IMR-90 (cell line): ENCODE results near the gene CHD9. TPM values are rescaled to one million over a fixed set of nuclear protein-coding genes. Genes with fewer than 3 reads are reported as not detected.

ENCODE experiments used
- ATAC-seq: fragments of 200-7000 bp; cut with Tn5 transposase; 2 replicates; pipeline ENCODE4 v1.9.1; 2020; ENCODE audit warnings: low read depth, mild to moderate bottlenecking, moderate library complexity
- BruUV-seq: library from RNA; stranded (reverse); fragments of 400-500 nt; replicated peaks from 2 replicates; lab custom pipeline; 2021; lab: Mats Ljungman, UMichigan
- CTCF ChIA-PET: fragments of 300-600 bp; formaldehyde crosslinking; extraction: SDS; loops from one replicate; lab custom pipeline; 2021; ENCODE audit warnings: antibody characterized with exemption; lab: Yijun Ruan, JAX
- POLR2A ChIA-PET: fragments of 300-600 bp; sonication (Branson Sonifier 250); formaldehyde crosslinking; loops from one replicate; lab custom pipeline; 2022; ENCODE audit warnings: antibody characterized with exemption; ENCODE audit not compliant: unreplicated experiment; lab: Charles Lee
- DNase-seq: peaks from one replicate; pipeline ENCODE4 v3.0.0; 2013
- H2AFZ ChIP-seq: replicated peaks from 2 replicates; pipeline ENCODE3; 2013; ENCODE audit warnings: low read length, mild to moderate bottlenecking; ENCODE audit not compliant: poor library complexity
- H2AK5ac ChIP-seq: 2 replicates; pipeline ENCODE4 v1.6.1; 2013; ENCODE audit warnings: low read depth, low read length, inconsistent platforms
- H2AK9ac ChIP-seq: replicated peaks from 2 replicates; pipeline ENCODE3; 2013; ENCODE audit warnings: mild to moderate bottlenecking, low read depth, low read length, moderate library complexity; ENCODE audit not compliant: poor library complexity
- H2BK120ac ChIP-seq: 2 replicates; pipeline ENCODE4 v1.6.1; 2013; ENCODE audit warnings: low read depth, low read length, inconsistent platforms
- H2BK15ac ChIP-seq: 3 replicates; pipeline ENCODE4 v1.6.1; 2013; ENCODE audit warnings: low read depth, low read length, inconsistent platforms
- H2BK20ac ChIP-seq: 2 replicates; pipeline ENCODE4 v1.6.1; 2013; ENCODE audit warnings: low read depth, mild to moderate bottlenecking, inconsistent platforms, low read length, moderate library complexity
- H2BK5ac ChIP-seq: 2 replicates; pipeline ENCODE4 v1.6.1; 2013; ENCODE audit warnings: mild to moderate bottlenecking, low read depth, low read length, inconsistent platforms; ENCODE audit not compliant: poor library complexity, severe bottlenecking
- H3K14ac ChIP-seq: replicated peaks from 2 replicates; pipeline ENCODE4 v1.6.1; 2013; ENCODE audit warnings: low read depth, low read length, inconsistent platforms
- H3K18ac ChIP-seq: 2 replicates; pipeline ENCODE4 v1.6.1; 2013; ENCODE audit warnings: low read depth, low read length, control low read depth
- H3K23ac ChIP-seq: 2 replicates; pipeline ENCODE4 v1.6.1; 2013; ENCODE audit warnings: low read depth, low read length, inconsistent platforms
- H3K27ac ChIP-seq: 2 replicates; pipeline ENCODE4 v1.5.1; 2013; ENCODE audit warnings: mild to moderate bottlenecking, control low read depth, low read length; ENCODE audit not compliant: insufficient read depth
- H3K27me3 ChIP-seq: 2 replicates; pipeline ENCODE4 v1.6.1; 2013; ENCODE audit warnings: low read length; ENCODE audit not compliant: control insufficient read depth, insufficient read depth
- H3K36me3 ChIP-seq: 2 replicates; pipeline ENCODE4 v1.6.1; 2013; ENCODE audit warnings: low read length, mixed read lengths; ENCODE audit not compliant: control insufficient read depth, insufficient read depth
- H3K4ac ChIP-seq: 2 replicates; pipeline ENCODE4 v1.6.1; 2013; ENCODE audit warnings: low read depth, low read length, inconsistent platforms
- H3K4me1 ChIP-seq: 2 replicates; pipeline ENCODE4 v1.6.1; 2013; ENCODE audit warnings: low read length, mixed read lengths; ENCODE audit not compliant: control insufficient read depth, insufficient read depth
- H3K4me2 ChIP-seq: 2 replicates; pipeline ENCODE4 v1.6.1; 2013; ENCODE audit warnings: low read depth, mild to moderate bottlenecking, control low read depth, low read length, moderate library complexity
- H3K4me3 ChIP-seq: 2 replicates; pipeline ENCODE4 v1.5.1; 2013; ENCODE audit warnings: low read depth, mild to moderate bottlenecking, control low read depth, low read length, moderate library complexity; ENCODE audit not compliant: insufficient read depth
- H3K56ac ChIP-seq: 2 replicates; pipeline ENCODE4 v1.6.1; 2013; ENCODE audit warnings: low read length, inconsistent platforms; ENCODE audit not compliant: insufficient read depth; ENCODE audit errors: extremely low read depth
- H3K79me1 ChIP-seq, 2 experiments: 2 replicates each; pipeline ENCODE4 v1.6.1; 2013; ENCODE audit warnings: low read length in 2 of 2, inconsistent platforms in 1 of 2, low read depth in 1 of 2
- H3K9ac ChIP-seq: 2 replicates; pipeline ENCODE4 v1.6.1; 2013; ENCODE audit warnings: low read depth, low read length, control low read depth
- H3K9me1 ChIP-seq: 2 replicates; pipeline ENCODE4 v1.6.1; 2013; ENCODE audit warnings: low read length, inconsistent platforms; ENCODE audit not compliant: insufficient read depth
- H3K9me3 ChIP-seq: 2 replicates; pipeline ENCODE4 v1.6.1; 2013; ENCODE audit warnings: low read length; ENCODE audit not compliant: control insufficient read depth, insufficient read depth
- H4K20me1 ChIP-seq: 2 replicates; pipeline ENCODE4 v1.6.1; 2013; ENCODE audit warnings: low read length, inconsistent platforms; ENCODE audit not compliant: insufficient read depth
- H4K5ac ChIP-seq: 2 replicates; pipeline ENCODE4 v1.6.1; 2013; ENCODE audit warnings: mild to moderate bottlenecking, low read depth, low read length, control low read depth
- H4K8ac ChIP-seq, 2 experiments: 2 replicates each; pipeline ENCODE4 v1.6.1; 2013; ENCODE audit warnings: low read depth in 2 of 2, low read length in 2 of 2, control low read depth in 1 of 2, inconsistent platforms in 1 of 2
- H4K91ac ChIP-seq: 2 replicates; pipeline ENCODE4 v1.6.1; 2013; ENCODE audit warnings: low read depth, low read length, inconsistent platforms; ENCODE audit not compliant: insufficient read depth
- BHLHE40 ChIP-seq: fragments of 150-350 bp; IDR thresholded peaks from 2 replicates; pipeline ENCODE4 v1.6.1; 2016; ENCODE audit warnings: mild to moderate bottlenecking, low read depth, low read length
- CEBPB ChIP-seq: IDR thresholded peaks from 2 replicates; pipeline ENCODE4 v1.6.1; 2012; ENCODE audit warnings: low read depth, low read length, improper control_type of control experiment
- CHD1 ChIP-seq: IDR thresholded peaks from 2 replicates; pipeline ENCODE4 v1.6.1; 2012; ENCODE audit warnings: low read depth, low read length, improper control_type of control experiment
- CTCF ChIP-seq: conservative IDR thresholded peaks from 2 replicates; pipeline ENCODE4 v1.5.1; 2012; ENCODE audit warnings: mild to moderate bottlenecking, low read depth, low read length, improper control_type of control experiment
- FOS ChIP-seq: fragments of 150-350 bp; IDR thresholded peaks from 2 replicates; pipeline ENCODE4 v1.6.1; 2016; ENCODE audit warnings: low read depth, low read length
- MAFK ChIP-seq: IDR thresholded peaks from 2 replicates; pipeline ENCODE4 v1.6.1; 2012; ENCODE audit warnings: low read depth, low read length, improper control_type of control experiment
- MAZ ChIP-seq: IDR thresholded peaks from 2 replicates; pipeline ENCODE4 v1.6.1; 2012; ENCODE audit warnings: low read depth, mild to moderate bottlenecking, low read length, improper control_type of control experiment, moderate library complexity, borderline replicate concordance
- MXI1 ChIP-seq: IDR thresholded peaks from 2 replicates; pipeline ENCODE4 v1.6.1; 2012; ENCODE audit warnings: low read depth, mild to moderate bottlenecking, low read length, moderate library complexity, borderline replicate concordance
- NFE2L2 ChIP-seq: fragments of 150-350 bp; IDR thresholded peaks from 2 replicates; pipeline ENCODE4 v1.6.1; 2016; ENCODE audit warnings: low read depth, mild to moderate bottlenecking, low read length
- POLR2A ChIP-seq: IDR thresholded peaks from 2 replicates; pipeline ENCODE4 v1.6.1; 2012; ENCODE audit warnings: mild to moderate bottlenecking, low read depth, low read length
- RAD21 ChIP-seq: IDR thresholded peaks from 2 replicates; pipeline ENCODE4 v1.6.1; 2012; ENCODE audit warnings: low read length, improper control_type of control experiment
- RCOR1 ChIP-seq: IDR thresholded peaks from 2 replicates; pipeline ENCODE4 v1.6.1; 2012; ENCODE audit warnings: mild to moderate bottlenecking, low read length, improper control_type of control experiment; ENCODE audit not compliant: insufficient replicate concordance
- RFX5 ChIP-seq: IDR thresholded peaks from 2 replicates; pipeline ENCODE4 v1.8.0; 2012; ENCODE audit warnings: low read depth, mild to moderate bottlenecking, low read length, moderate library complexity
- SMC3 ChIP-seq: fragments of 150-350 bp; IDR thresholded peaks from 2 replicates; pipeline ENCODE4 v1.6.1; 2016; ENCODE audit warnings: low read depth, mild to moderate bottlenecking, antibody characterized with exemption, low read length, moderate library complexity
- dilution Hi-C: fragments of 300-500 bp; cut with HindIII; formaldehyde crosslinking; loops from one replicate; pipeline ENCODE4 v1.14.3; 2018; ENCODE audit warnings: low sequenced_read_pairs; ENCODE audit not compliant: unreplicated experiment
- in situ Hi-C: fragments of 300-500 bp; cut with MboI; formaldehyde crosslinking; loops from 3 replicates; pipeline ENCODE4 v1.14.3; 2019; ENCODE audit warnings: low sequenced_read_pairs, inconsistent platforms, mixed read lengths
- intact Hi-C: fragments of 100-400 bp; cut with micrococcal nuclease; formaldehyde crosslinking; loops from 2 replicates; pipeline ENCODE4 v1.10.0; 2022
- polyA plus RNA-seq, 3 experiments: library from polyadenylated mRNA; depleted of rRNA; stranded (reverse); fragments of >200 nt; gene quantifications; 2 replicates each; pipeline ENCODE4 v1.2.3, GENCODE V29; 2012; ENCODE audit warnings: low replicate concordance in 1 of 3
- total RNA-seq: library from RNA; depleted of rRNA; stranded (reverse); fragments of >200 nt; gene quantifications from 2 replicates; pipeline ENCODE4 v1.2.3, GENCODE V29; 2012
- TF ChIP-seq, protein P1 (sequence below): fragments of 150-350 bp; IDR thresholded peaks from 2 replicates; pipeline ENCODE4 v1.6.1; 2016; ENCODE audit warnings: low read depth, mild to moderate bottlenecking, low read length, moderate library complexity, borderline replicate concordance
- TF ChIP-seq, protein P2 (sequence below): fragments of 150-350 bp; IDR thresholded peaks from 2 replicates; pipeline ENCODE4 v1.6.1; 2017; ENCODE audit warnings: mild to moderate bottlenecking, antibody characterized with exemption, low read length, low read depth

The CHD9 gene
- total and polyA plus RNA-seq, 2 of the 4 experiments (the other 2 are of a cell fraction), result 9.1 to 48.8 TPM

DNA sequence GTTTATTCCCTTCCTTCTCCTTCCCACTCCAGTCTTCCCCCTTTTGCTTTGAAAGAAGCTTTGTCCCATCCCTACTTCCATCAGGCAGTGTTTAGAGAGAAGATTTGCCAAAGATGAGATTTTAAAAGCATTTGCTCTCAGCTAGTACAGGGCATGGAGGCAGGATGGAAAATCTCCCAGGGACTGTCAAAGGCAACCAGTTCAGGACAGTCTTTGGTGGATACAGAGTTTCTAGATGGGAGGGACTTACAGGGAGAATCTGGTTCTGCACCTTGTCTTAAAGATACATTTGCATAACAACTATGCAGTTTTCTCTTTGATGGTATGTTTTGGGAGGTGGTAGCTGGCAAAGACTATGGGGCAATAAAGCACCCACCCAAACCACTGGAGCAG lies 26.2 kb downstream of the CHD9 start:
- ChIA-PET CTCF (interaction anchor here (1.0 kb wide), 1 partner anchor 202 kb away, joined by 3 read pairs; no protein-coding TSS in a partner anchor), POLR2A (interaction anchor here (0.6 kb wide), 1 partner anchor 139 kb away, joined by 3 read pairs; no protein-coding TSS in a partner anchor)
- no peaks in the 10 kb centered on the region for H3K36me3 ChIP-seq
- peak overlapping the region; percentile 82 for H3K4ac ChIP-seq
- no TSS peak for BruUV-seq
- H3K79me1 ChIP-seq, result peaks cover 35 to 69% of the 10 kb centered on the region in 2 experiments
- H2AFZ ChIP-seq, result peak overlapping the region; percentile 68
- H3K4me1 ChIP-seq, result peaks cover 19% of the 10 kb centered on the region
- H3K9ac ChIP-seq, result no peak overlapping the region
- no peak for ATAC-seq
- TF ChIP-seq POLR2A (no peak), MXI1 (no peak), RFX5 (no peak), RCOR1 (no peak), CHD1 (no peak), MAZ (no peak), FOS (no peak), BHLHE40 (no peak), MAFK (no peak), SMC3 (no peak), NFE2L2 (no peak), CEBPB (no peak), RAD21 (no peak), CTCF (no peak)
- TF ChIP-seq, protein P1, sequence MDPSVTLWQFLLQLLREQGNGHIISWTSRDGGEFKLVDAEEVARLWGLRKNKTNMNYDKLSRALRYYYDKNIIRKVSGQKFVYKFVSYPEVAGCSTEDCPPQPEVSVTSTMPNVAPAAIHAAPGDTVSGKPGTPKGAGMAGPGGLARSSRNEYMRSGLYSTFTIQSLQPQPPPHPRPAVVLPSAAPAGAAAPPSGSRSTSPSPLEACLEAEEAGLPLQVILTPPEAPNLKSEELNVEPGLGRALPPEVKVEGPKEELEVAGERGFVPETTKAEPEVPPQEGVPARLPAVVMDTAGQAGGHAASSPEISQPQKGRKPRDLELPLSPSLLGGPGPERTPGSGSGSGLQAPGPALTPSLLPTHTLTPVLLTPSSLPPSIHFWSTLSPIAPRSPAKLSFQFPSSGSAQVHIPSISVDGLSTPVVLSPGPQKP, result no peak
- TF ChIP-seq, protein P2, sequence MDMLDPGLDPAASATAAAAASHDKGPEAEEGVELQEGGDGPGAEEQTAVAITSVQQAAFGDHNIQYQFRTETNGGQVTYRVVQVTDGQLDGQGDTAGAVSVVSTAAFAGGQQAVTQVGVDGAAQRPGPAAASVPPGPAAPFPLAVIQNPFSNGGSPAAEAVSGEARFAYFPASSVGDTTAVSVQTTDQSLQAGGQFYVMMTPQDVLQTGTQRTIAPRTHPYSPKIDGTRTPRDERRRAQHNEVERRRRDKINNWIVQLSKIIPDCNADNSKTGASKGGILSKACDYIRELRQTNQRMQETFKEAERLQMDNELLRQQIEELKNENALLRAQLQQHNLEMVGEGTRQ, result no peak
- peak overlapping the region; percentile 46 for H3K14ac ChIP-seq
- peak overlapping the region; percentile 14; the same call in 1 of the 2 replicates for H4K91ac ChIP-seq
- peak overlapping the region; percentile 5 for H4K5ac ChIP-seq
- H3K23ac ChIP-seq, result peak overlapping the region; percentile 68; the same call in 1 of the 2 replicates
- H3K9me3 ChIP-seq, result no peaks in the 10 kb centered on the region
- H2BK20ac ChIP-seq, result peak overlapping the region; percentile 50
- no peak overlapping the region for H3K4me3 ChIP-seq
- H4K8ac ChIP-seq, result no peak overlapping the region; a peak in 1 of 4 replicates
- peak overlapping the region; percentile 64 for H2BK120ac ChIP-seq
- no peak overlapping the region for H3K56ac ChIP-seq
- peaks cover 13% of the 10 kb centered on the region; the same call in 1 of the 2 replicates for H4K20me1 ChIP-seq
- H2BK15ac ChIP-seq, result no peak overlapping the region
- no peaks in the 10 kb centered on the region for H3K27me3 ChIP-seq
- H2BK5ac ChIP-seq, result peak overlapping the region; percentile 73
- peak overlapping the region; percentile 76; the same call in 1 of the 2 replicates for H3K27ac ChIP-seq
- peak overlapping the region; percentile 78 for H3K4me2 ChIP-seq
- peak overlapping the region; percentile 10; the same call in 1 of the 2 replicates for H2AK5ac ChIP-seq
- H3K9me1 ChIP-seq, result peaks cover 35% of the 10 kb centered on the region
- H2AK9ac ChIP-seq, result peak overlapping the region; percentile 45
- H3K18ac ChIP-seq, result peak overlapping the region; percentile 18
- dilution Hi-C loops, result no loop called here
- intact Hi-C loops, result loop anchor here (2.0 kb wide), 1 partner anchor 26 kb away; the partner anchor contains the start of gene CHD9
- in situ Hi-C loops, result no loop called here
- no peak for DNase-seq
